A673 (cell line): ENCODE data around the gene GALNT10.

Source experiments
- EZH2 ChIP-seq: fragments of 200-600 bp; sonication (generic); IDR thresholded peaks from 2 replicates; pipeline ENCODE4 v1.6.1; 2017; ENCODE audit warnings: borderline replicate concordance, low read depth, mild to moderate bottlenecking, mixed read lengths, antibody characterized with exemption, low read length; ENCODE audit not compliant: poor library complexity, severe bottlenecking
- TF ChIP-seq, protein P1 (sequence below): fragments of 300-800, 200-600 bp; sonication (generic); conservative IDR thresholded peaks from 2 replicates; pipeline ENCODE4 v1.5.1; 2017; ENCODE audit warnings: low read depth, mild to moderate bottlenecking, antibody characterized with exemption, low read length, moderate library complexity, mixed read lengths

DNA sequence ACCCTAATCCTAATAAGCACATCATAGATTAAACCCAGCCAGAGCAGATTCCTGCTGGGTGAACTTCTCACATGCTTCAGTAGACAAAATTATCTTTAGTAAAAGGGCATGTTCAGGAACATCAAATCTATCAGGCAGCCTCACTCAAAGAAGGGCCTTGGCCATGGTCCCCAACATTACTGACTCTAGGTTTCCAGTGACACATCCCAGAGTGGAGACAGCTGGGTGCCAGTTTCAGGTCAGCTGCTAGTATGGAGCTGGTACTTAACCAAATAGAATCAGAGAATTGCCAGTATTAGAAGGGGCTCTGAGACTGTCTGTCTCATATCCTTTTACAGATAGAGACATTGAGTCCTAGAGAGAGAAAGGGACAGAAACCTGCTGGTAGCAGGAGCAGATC lies 44.1 kb upstream of the GALNT10 start:
- TF ChIP-seq, protein P1, sequence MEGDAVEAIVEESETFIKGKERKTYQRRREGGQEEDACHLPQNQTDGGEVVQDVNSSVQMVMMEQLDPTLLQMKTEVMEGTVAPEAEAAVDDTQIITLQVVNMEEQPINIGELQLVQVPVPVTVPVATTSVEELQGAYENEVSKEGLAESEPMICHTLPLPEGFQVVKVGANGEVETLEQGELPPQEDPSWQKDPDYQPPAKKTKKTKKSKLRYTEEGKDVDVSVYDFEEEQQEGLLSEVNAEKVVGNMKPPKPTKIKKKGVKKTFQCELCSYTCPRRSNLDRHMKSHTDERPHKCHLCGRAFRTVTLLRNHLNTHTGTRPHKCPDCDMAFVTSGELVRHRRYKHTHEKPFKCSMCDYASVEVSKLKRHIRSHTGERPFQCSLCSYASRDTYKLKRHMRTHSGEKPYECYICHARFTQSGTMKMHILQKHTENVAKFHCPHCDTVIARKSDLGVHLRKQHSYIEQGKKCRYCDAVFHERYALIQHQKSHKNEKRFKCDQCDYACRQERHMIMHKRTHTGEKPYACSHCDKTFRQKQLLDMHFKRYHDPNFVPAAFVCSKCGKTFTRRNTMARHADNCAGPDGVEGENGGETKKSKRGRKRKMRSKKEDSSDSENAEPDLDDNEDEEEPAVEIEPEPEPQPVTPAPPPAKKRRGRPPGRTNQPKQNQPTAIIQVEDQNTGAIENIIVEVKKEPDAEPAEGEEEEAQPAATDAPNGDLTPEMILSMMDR: no peak
- TF ChIP-seq EZH2: no peak
